GM19351 (cell line): ENCODE data around the gene FNDC3A.
"Not testable (repeated sequence)": the region's sequence is repeated elsewhere in the genome, so short reads cannot be mapped to it uniquely, and the experiment has no call there.

ENCODE experiments used
- ATAC-seq: cut with Tn5 transposase; IDR thresholded peaks from one replicate; pipeline ENCODE4 v1.9.1; 2021; ENCODE audit warnings: mild to moderate bottlenecking, moderate library complexity; ENCODE audit not compliant: unreplicated experiment

Gene FNDC3A

GRCh38 chr13:49071341-49071937 lies 95.7 kb downstream of the FNDC3A start:
- ATAC-seq: no peak

GRCh38 chr13:49082653-49083536 lies 107.2 kb downstream of the FNDC3A start:
- ATAC-seq: peak; percentile 88

GRCh38 chr13:49084961-49085360 lies 109.2 kb downstream of the FNDC3A start:
- ATAC-seq: no peak

GRCh38 chr13:49086722-49087121 lies 111.0 kb downstream of the FNDC3A start:
- no peak for ATAC-seq

- ATAC-seq: no peak
Observed at GRCh38 chr13:49093376-49093775, 117.7 kb downstream of the FNDC3A start.

GRCh38 chr13:49097374-49097773 lies 121.7 kb downstream of the FNDC3A start:
- no peak for ATAC-seq

- ATAC-seq: no peak
Observed at GRCh38 chr13:49098198-49098597, 122.5 kb downstream of the FNDC3A start.

GRCh38 chr13:49098771-49099512 lies 123.2 kb downstream of the FNDC3A start:
- no peak for ATAC-seq

- ATAC-seq: no peak
Observed at GRCh38 chr13:49099513-49099877, 123.8 kb downstream of the FNDC3A start.

- ATAC-seq: no peak
Observed at GRCh38 chr13:49100637-49101570, 125.2 kb downstream of the FNDC3A start.

- ATAC-seq: no peak
Observed at GRCh38 chr13:49108196-49108595, 132.5 kb downstream of the FNDC3A start.

GRCh38 chr13:49110122-49110912 lies 134.6 kb downstream of the FNDC3A start:
- peak; percentile 74 for ATAC-seq

- ATAC-seq: no peak
Observed at GRCh38 chr13:49110913-49111170, 135.1 kb downstream of the FNDC3A start.

- no peak for ATAC-seq
Observed at GRCh38 chr13:49112782-49113525, 137.2 kb downstream of the FNDC3A start.

GRCh38 chr13:49113526-49114286 lies 138.0 kb downstream of the FNDC3A start:
- ATAC-seq: no peak

- ATAC-seq: no peak
Observed at GRCh38 chr13:49116873-49117272, 141.2 kb downstream of the FNDC3A start.

GRCh38 chr13:49118455-49118854 lies 142.7 kb downstream of the FNDC3A start:
- ATAC-seq: not testable (repeated sequence)

- ATAC-seq: no peak
Observed at GRCh38 chr13:49124693-49125304, 149.1 kb downstream of the FNDC3A start.
